Activated T-helper 2 cell treated with anti-CD3 and anti-CD28 coated beads, Interferon-gamma antibody, Interleukin-2, Interleukin-4, amounts not matched to agents 10 μg/mL and 5 μg/mL and 100 μg/mL, durations not matched to agents 14 hours and 24 hours and 36 hours (primary cell): Measurements from ENCODE around the gene TNFSF12. TPM values are rescaled to one million over a fixed set of nuclear protein-coding genes. Genes with fewer than 3 reads are reported as not detected.

ENCODE experiments used
- DNase-seq: peaks from one replicate; pipeline ENCODE4 v3.0.0; 2021; ENCODE audit warnings: low spot score
- H3K27ac Mint-ChIP-seq: one replicate; pipeline ENCODE4 v1.8.0; 2021; ENCODE audit warnings: mixed read lengths
- H3K27me3 Mint-ChIP-seq: one replicate; pipeline ENCODE4 v1.8.0; 2021; ENCODE audit warnings: low read depth, mixed read lengths
- H3K36me3 Mint-ChIP-seq: one replicate; pipeline ENCODE4 v1.8.0; 2021; ENCODE audit warnings: low read depth, mixed read lengths
- H3K4me1 Mint-ChIP-seq: one replicate; pipeline ENCODE4 v1.8.0; 2021; ENCODE audit warnings: low read depth, mixed read lengths
- H3K4me3 Mint-ChIP-seq: one replicate; pipeline ENCODE4 v1.8.0; 2021; ENCODE audit warnings: low read depth, mild to moderate bottlenecking, moderate library complexity, mixed read lengths
- H3K9me3 Mint-ChIP-seq: one replicate; pipeline ENCODE4 v1.8.0; 2021; ENCODE audit warnings: mixed read lengths
- intact Hi-C: fragments of 100-400 bp; cut with micrococcal nuclease; formaldehyde crosslinking; loops from one replicate; pipeline ENCODE4 v1.15.1; 2023
- total RNA-seq: library from RNA; stranded (reverse); gene quantifications from 2 replicates; pipeline ENCODE4 v1.2.3, GENCODE V29; 2022

Gene TNFSF12
- total RNA-seq, 1 donor from 2014 or later, result 36.0 TPM

DNA sequence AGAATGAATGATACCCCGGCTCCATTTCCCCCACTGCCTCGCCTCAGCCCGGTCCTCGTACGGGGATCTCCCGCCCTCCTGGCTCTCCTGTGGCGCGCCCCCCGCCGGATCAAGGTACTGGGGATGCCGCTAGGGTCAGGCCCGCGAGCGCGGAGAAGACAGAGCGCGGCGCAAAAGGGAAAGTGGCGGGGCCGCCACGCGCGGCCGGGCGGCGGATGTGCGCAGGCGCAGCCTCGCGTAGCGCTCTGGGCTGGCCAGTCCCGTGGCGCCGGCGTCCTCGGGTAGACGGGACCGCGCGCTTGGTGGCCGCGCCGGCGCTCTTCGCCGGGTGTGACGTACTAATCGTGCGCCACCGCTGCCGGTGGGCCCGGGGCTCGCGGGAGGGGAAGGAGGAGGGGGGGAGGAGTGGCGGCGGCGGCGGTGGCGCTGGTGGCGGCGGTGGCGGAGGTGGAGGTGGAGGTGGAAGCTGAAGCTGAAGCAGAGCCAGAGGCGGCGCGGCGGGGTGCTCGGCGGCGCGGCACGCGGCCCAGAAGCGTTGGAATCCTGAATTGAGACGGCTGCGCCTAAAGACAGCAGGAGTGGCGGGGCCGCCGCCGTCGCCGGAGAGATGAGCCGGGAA lies 12.8 kb downstream of the TNFSF12 start, which contains the start of gene SENP3:
Gene SENP3, plus strand, starts transcription at position 331 of the 619 bp plus-strand sequence. CDS start 1,158 bp downstream, outside the sequence.
- H3K9me3 Mint-ChIP-seq, result no peaks in the 10 kb centered on the region
- H3K4me1 Mint-ChIP-seq, result peaks cover 30% of the 10 kb centered on the region
- peaks cover 43% of the 10 kb centered on the region for H3K36me3 Mint-ChIP-seq
- H3K4me3 Mint-ChIP-seq, result peak within 1 kb of the TSS; percentile 92
- intact Hi-C loops, result loop anchor here (1.0 to 5.0 kb wide), 8 partner anchors 9 to 205 kb away; partner anchors contain the start of genes FGF11, POLR2A and TMEM102
- peak within 1 kb of the TSS; percentile 90 for H3K27ac Mint-ChIP-seq
- H3K27me3 Mint-ChIP-seq, result no peaks in the 10 kb centered on the region
- DNase-seq, result peak; percentile 91

DNA sequence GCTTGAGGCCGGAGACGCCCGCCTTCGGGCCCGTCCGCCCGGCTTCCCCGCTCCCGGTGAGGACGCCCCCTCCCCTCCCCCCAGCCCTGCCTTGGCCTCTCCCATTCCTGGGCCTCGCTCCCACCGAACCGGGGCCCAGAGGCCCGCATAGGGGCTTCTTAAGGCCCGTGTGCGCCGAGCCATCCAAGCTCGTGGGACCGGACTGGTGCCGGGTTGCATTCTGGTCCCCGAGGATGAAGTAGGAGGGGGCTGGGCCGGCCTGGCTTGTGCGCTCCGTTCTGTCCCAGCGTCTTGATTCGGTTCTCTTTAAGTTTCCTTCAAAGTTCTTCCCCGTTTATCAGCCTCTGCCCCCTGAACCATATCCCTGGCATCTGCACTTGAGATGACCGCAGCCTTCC lies 13.3 kb downstream of the TNFSF12 start:
- peak overlapping the region; percentile 87 for H3K27ac Mint-ChIP-seq
- no peaks in the 10 kb centered on the region for H3K27me3 Mint-ChIP-seq
- peak overlapping the region; percentile 92 for H3K4me3 Mint-ChIP-seq
- peaks cover 47% of the 10 kb centered on the region for H3K36me3 Mint-ChIP-seq
- no peaks in the 10 kb centered on the region for H3K9me3 Mint-ChIP-seq
- peaks cover 30% of the 10 kb centered on the region for H3K4me1 Mint-ChIP-seq
- intact Hi-C loops, result loop anchor here (5.0 kb wide), 1 partner anchor 125 kb away; the partner anchor contains the start of genes FGF11 and TMEM102
- no peak for DNase-seq

DNA sequence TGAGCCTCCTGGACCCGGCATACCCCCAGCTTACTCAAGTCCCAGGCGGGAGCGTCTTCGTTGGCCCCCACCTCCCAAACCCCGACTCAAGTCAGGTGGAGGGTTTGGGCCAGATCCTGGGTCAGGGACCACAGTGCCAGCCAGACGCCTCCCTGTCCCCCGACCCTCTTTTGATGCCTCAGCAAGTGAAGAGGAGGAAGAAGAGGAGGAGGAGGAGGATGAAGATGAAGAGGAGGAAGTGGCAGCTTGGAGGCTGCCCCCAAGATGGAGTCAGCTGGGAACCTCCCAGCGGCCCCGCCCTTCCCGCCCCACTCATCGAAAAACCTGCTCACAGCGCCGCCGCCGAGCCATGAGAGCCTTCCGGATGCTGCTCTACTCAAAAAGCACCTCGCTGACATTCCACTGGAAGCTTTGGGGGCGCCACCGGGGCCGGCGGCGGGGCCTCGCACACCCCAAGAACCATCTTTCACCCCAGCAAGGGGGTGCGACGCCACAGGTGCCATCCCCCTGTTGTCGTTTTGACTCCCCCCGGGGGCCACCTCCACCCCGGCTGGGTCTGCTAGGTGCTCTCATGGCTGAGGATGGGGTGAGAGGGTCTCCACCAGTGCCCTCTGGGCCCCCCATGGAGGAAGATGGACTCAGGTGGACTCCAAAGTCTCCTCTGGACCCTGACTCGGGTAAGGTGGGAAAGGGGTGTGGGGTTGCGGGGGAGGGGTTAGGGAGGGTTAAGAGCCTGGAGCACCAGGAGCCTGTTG lies 14.4 kb downstream of the TNFSF12 start:
- H3K4me1 Mint-ChIP-seq, result peaks cover 25% of the 10 kb centered on the region
- peak overlapping the region; percentile 92 for H3K4me3 Mint-ChIP-seq
- intact Hi-C loops, result loop anchor here (5.0 kb wide), 1 partner anchor 126 kb away; the partner anchor contains the start of genes FGF11 and TMEM102
- DNase-seq, result no peak
- H3K27ac Mint-ChIP-seq, result peak overlapping the region; percentile 87
- no peaks in the 10 kb centered on the region for H3K9me3 Mint-ChIP-seq
- no peaks in the 10 kb centered on the region for H3K27me3 Mint-ChIP-seq
- H3K36me3 Mint-ChIP-seq, result peaks cover 50% of the 10 kb centered on the region

DNA sequence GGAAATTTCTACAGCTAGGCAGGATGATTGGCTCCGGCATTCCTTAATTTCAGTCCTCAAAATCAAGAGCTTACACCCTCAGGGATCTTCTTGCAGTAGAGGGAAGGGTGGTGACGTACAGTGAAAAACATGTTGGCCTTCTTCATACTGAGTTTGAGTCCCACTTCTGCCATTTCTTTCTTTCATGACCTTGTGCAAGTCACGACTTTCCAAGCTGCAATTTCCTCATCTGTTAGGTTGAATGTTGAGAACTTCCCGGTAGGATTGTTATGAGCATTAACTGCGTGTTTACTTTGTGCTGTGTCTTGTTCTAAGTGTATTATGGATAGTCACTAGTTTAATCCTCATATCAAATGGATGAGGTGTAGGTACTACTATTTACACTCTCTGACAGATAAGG lies 20.7 kb downstream of the TNFSF12 start:
- H3K4me3 Mint-ChIP-seq, result no peak overlapping the region
- peaks cover 76% of the 10 kb centered on the region for H3K36me3 Mint-ChIP-seq
- H3K27ac Mint-ChIP-seq, result no peak overlapping the region
- H3K4me1 Mint-ChIP-seq, result peaks cover 19% of the 10 kb centered on the region
- no peaks in the 10 kb centered on the region for H3K27me3 Mint-ChIP-seq
- intact Hi-C loops, result no loop called here
- H3K9me3 Mint-ChIP-seq, result no peaks in the 10 kb centered on the region
- DNase-seq, result no peak

DNA sequence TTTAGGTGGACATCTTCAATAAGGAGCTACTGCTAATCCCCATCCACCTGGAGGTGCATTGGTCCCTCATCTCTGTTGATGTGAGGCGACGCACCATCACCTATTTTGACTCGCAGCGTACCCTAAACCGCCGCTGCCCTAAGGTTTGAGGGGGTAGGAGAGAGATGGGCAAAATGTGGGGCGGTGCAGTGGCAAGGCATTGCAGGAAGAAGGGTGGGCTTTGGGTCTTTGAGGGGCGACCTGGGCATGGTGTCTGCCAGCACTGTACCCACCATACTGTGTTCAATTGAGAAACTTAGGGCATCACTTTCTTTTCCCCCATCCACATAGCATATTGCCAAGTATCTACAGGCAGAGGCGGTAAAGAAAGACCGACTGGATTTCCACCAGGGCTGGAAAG lies 21.5 kb downstream of the TNFSF12 start:
- Mint-ChIP-seq H3K27ac (no peak overlapping the region), H3K27me3 (no peaks in the 10 kb centered on the region), H3K9me3 (no peaks in the 10 kb centered on the region), H3K36me3 (peaks cover 76% of the 10 kb centered on the region), H3K4me1 (peaks cover 26% of the 10 kb centered on the region), H3K4me3 (no peak overlapping the region)
- intact Hi-C loops, result loop anchor here (5.0 kb wide), 3 partner anchors 168 to 263 kb away; partner anchors contain the start of genes EIF5A, KCTD11 and TMEM256
- DNase-seq, result no peak

DNA sequence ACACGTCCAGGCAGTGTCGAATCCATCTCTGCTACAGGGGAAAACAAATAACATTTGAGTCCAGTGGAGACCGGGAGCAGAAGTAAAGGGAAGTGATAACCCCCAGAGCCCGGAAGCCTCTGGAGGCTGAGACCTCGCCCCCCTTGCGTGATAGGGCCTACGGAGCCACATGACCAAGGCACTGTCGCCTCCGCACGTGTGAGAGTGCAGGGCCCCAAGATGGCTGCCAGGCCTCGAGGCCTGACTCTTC lies 23.4 kb downstream of the TNFSF12 start:
- Mint-ChIP-seq H3K9me3 (no peaks in the 10 kb centered on the region), H3K36me3 (peaks cover 81% of the 10 kb centered on the region), H3K4me3 (peak overlapping the region; percentile 93), H3K27me3 (no peaks in the 10 kb centered on the region), H3K27ac (peak overlapping the region; percentile 91), H3K4me1 (peaks cover 43% of the 10 kb centered on the region)
- DNase-seq, result no peak
- intact Hi-C loops, result loop anchor here (1.0 to 5.0 kb wide), 10 partner anchors 11 to 333 kb away; partner anchors contain the start of genes EIF5A, FXR2, KCTD11 and KDM6B

DNA sequence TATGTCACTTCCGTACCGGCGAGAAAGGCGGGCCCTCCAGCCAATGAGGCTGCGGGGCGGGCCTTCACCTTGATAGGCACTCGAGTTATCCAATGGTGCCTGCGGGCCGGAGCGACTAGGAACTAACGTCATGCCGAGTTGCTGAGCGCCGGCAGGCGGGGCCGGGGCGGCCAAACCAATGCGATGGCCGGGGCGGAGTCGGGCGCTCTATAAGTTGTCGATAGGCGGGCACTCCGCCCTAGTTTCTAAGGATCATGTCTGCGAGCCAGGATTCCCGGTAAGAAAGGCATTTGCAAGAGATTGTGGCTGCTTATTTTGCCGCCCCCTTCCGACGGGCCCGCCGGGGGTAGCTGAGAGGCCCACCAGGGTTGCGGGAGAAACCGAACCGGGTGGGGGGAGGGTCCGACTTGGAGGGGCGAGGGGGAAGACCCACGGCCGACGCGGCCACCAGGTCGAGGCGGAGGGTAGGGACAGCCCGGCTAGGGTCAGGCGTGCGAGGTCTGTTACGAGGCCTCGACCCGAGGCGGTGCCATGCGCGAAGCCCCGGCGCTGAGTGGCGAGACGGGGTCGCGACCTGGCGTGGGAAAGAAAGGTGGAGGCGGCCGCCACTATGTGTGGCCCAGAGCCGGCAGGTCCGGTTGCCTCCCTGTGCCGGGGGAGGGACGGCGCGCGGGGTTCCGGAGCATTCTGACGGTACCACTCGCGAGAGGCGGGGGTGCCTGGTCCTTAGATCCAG lies 23.9 kb downstream of the TNFSF12 start:
- Mint-ChIP-seq H3K9me3 (no peaks in the 10 kb centered on the region), H3K4me3 (peak overlapping the region; percentile 93), H3K36me3 (peaks cover 81% of the 10 kb centered on the region), H3K27me3 (no peaks in the 10 kb centered on the region), H3K27ac (peak overlapping the region; percentile 97), H3K4me1 (peaks cover 48% of the 10 kb centered on the region)
- intact Hi-C loops, result loop anchor here (1.0 to 5.0 kb wide), 10 partner anchors 11 to 334 kb away; partner anchors contain the start of genes EIF5A, FXR2, KCTD11 and KDM6B
- DNase-seq, result peak; percentile 100

DNA sequence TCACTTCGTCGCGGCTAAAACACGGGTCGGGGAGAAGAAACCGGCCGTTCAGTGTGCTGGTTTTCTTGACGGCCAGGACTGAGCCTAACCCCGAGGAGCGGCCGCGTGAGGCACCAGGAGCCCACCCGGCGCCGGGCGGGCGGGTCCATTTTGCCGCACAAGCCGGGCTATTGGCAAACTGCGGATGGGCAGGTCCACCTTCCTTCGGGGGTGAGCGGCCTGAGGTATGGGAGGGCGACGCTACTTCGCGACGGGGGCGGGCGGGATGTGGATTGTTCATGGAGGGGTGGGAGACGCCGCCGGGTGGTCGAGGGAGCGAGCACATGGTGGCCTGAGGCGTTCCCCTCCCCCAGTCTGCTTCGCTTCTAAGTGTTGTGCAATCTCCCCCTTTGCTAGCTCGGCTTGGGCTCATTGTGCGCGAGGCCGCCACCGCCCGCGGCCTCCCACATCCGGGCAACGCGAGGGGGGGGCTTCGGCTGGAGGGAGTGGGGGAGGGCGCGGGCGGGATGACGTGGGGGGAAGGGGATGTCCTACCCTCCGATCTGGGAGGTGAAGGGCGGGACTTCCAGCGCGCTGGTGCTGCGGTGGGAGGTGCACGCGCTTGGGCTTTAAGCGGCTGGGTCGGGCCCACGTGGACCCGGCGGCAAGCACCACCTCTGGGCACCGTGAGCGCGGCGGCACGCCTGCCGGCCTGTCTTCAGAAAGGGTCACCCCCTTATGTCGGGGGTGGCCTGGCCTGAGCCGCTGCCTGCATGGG lies 24.6 kb downstream of the TNFSF12 start:
- H3K27ac Mint-ChIP-seq, result peak overlapping the region; percentile 97

DNA sequence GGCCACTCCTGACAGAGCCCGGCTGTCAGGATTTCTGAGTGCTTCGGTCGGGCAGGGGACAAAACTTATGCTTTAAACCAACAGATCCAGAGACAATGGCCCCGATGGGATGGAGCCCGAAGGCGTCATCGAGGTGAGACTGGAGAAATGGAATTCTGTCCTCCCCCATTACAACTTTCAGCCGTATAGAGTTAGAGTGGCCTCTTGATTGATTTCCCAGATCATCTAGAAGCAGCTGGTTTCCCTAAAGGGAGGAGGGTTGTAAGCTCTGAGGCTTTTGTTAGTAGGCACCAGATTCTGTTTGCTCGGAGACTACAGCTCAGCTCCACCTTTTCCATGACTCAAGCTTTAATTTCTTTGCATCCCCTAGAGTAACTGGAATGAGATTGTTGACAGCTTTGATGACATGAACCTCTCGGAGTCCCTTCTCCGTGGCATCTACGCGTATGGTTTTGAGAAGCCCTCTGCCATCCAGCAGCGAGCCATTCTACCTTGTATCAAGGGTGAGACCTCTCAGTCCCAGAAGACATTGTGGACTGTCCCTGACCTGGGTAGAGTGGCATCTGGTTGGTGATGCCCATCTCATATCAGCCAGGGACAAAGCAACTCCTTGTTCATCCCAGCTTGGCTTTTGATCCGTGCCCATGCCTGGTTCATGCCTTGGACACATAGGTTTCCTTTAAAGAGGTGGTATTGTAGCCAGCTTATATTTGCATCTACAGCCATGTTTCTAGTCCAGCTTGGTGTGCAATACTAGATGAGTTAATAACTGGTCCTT lies 25.5 kb downstream of the TNFSF12 start:
- no peaks in the 10 kb centered on the region for H3K9me3 Mint-ChIP-seq
- H3K4me3 Mint-ChIP-seq, result peak overlapping the region; percentile 93
- H3K27me3 Mint-ChIP-seq, result no peaks in the 10 kb centered on the region
- intact Hi-C loops, result loop anchor here (5.0 kb wide), 3 partner anchors 172 to 267 kb away; partner anchors contain the start of genes EIF5A, KCTD11 and TMEM256
- H3K36me3 Mint-ChIP-seq, result peaks cover 95% of the 10 kb centered on the region
- peaks cover 62% of the 10 kb centered on the region for H3K4me1 Mint-ChIP-seq
- no peak for DNase-seq
- H3K27ac Mint-ChIP-seq, result peak overlapping the region; percentile 97

More for the DNA sequence above, 24.6 kb downstream of the TNFSF12 start:
- Mint-ChIP-seq H3K27me3 (no peaks in the 10 kb centered on the region), H3K4me3 (peak overlapping the region; percentile 93), H3K9me3 (no peaks in the 10 kb centered on the region), H3K4me1 (peaks cover 54% of the 10 kb centered on the region), H3K36me3 (peaks cover 88% of the 10 kb centered on the region)
- intact Hi-C loops, result loop anchor here (2.0 to 5.0 kb wide), 8 partner anchors 41 to 335 kb away; partner anchors contain the start of genes EIF5A, FXR2, KCTD11 and KDM6B
- peak; percentile 86 for DNase-seq

DNA sequence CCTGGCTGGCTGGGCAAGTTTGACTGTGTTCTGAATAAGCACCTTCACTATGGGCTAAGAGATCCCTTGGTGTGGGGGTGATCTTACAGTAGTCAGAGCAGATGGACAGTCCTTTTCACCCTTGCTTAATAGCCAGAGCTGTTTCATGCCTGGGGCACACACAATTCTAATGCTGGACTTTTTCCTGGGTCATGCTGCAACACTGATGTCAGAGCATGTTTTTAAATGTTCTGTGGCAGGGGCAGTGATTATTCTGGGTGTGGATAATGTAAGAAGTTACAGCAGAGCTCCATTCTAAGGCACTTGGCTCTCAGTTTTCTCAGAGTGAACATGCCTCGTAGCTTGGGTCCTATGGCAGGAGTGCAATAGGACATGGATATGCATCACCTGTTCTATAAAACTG lies 26.6 kb downstream of the TNFSF12 start:
- no peak for DNase-seq
- Mint-ChIP-seq H3K36me3 (peaks cover 94% of the 10 kb centered on the region), H3K4me1 (peaks cover 70% of the 10 kb centered on the region), H3K9me3 (no peaks in the 10 kb centered on the region), H3K4me3 (peak overlapping the region; percentile 93), H3K27ac (peak overlapping the region; percentile 22), H3K27me3 (no peaks in the 10 kb centered on the region)
- intact Hi-C loops, result no loop called here

DNA sequence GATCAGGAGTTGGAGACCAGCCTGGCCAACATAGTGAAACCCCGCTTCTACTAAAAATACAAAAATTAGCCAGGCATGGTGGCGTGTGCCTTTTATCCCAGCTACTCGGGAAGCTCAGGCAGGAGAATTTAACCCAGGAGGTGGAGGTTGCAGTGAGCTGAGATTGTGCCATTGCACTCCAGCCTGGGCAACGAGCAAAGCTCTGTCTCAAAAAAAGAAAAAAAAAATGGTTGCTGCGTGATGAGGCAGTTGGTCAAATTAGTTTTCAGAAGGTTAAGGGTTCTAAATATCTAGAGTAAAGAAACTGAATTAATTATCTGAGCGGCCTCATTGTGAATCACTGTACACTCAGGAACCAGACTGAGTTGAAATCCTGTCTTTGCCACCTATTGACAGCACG lies 27.1 kb downstream of the TNFSF12 start:
- peaks cover 72% of the 10 kb centered on the region for H3K4me1 Mint-ChIP-seq
- no peak for DNase-seq
- peak overlapping the region; percentile 93 for H3K4me3 Mint-ChIP-seq
- H3K27me3 Mint-ChIP-seq, result no peaks in the 10 kb centered on the region
- H3K36me3 Mint-ChIP-seq, result peaks cover 94% of the 10 kb centered on the region
- H3K27ac Mint-ChIP-seq, result no peak overlapping the region
- H3K9me3 Mint-ChIP-seq, result no peaks in the 10 kb centered on the region
- intact Hi-C loops, result no loop called here
